Putamen (tissue), 1 donor: ENCODE data around the gene PDAP1.
"Not testable (repeated sequence)": the region's sequence is repeated elsewhere in the genome, so short reads cannot be mapped to it uniquely, and the experiment has no call there.

Experiments used
- DNase-seq: peaks from one replicate; pipeline ENCODE4 v3.0.0-alpha.2; 2016; ENCODE audit warnings: low spot score

PDAP1 gene

DNA sequence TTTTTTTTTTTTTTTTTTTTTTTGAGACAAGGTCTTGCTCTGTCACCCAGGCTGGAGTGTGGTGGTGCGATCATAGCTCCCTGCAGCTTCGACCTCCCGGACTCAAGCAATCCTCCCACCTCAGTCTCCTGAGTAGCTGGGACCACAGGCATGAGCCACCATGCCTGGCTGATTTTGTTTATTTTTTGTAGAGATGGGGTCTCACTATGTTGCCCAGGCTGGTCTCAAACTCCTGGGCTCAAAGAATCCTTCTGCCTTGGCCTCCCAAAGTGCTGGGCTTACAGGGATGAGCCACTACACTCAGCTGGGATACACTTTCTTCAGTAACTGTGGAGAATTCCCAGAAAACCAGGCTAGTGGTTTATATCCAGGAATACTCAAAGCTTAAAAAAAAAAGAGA is 57.8 kb downstream of the PDAP1 start:
- DNase-seq: not testable (repeated sequence)
